Calu3 (cell line): ENCODE data around the gene BARX2. TPM values are rescaled to one million over a fixed set of nuclear protein-coding genes. Genes with fewer than 3 reads are reported as not detected.

Source experiments
- BruUV-seq: library from RNA; stranded (reverse); fragments of 400-500 nt; replicated peaks from 2 replicates; lab custom pipeline; 2021; lab: Mats Ljungman, UMichigan
- CTCF ChIA-PET: fragments of 300-600 bp; sonication (Branson Sonifier 250); formaldehyde crosslinking; loops from one replicate; lab custom pipeline; 2022; ENCODE audit warnings: antibody characterized with exemption; lab: Charles Lee
- DNase-seq: peaks from one replicate; pipeline ENCODE4 v3.0.0; 2022
- H3K27ac Mint-ChIP-seq: one replicate; pipeline ENCODE4 v1.8.0; 2022; ENCODE audit warnings: mixed read lengths; ENCODE audit not compliant: unreplicated experiment
- H3K27me3 Mint-ChIP-seq: one replicate; pipeline ENCODE4 v1.8.0; 2022; ENCODE audit warnings: mixed read lengths; ENCODE audit not compliant: unreplicated experiment
- H3K36me3 Mint-ChIP-seq: one replicate; pipeline ENCODE4 v1.8.0; 2022; ENCODE audit warnings: mild to moderate bottlenecking, moderate library complexity, mixed read lengths; ENCODE audit not compliant: insufficient read depth, unreplicated experiment
- H3K4me1 Mint-ChIP-seq: one replicate; pipeline ENCODE4 v1.8.0; 2022; ENCODE audit warnings: mild to moderate bottlenecking, low read depth, mixed read lengths; ENCODE audit not compliant: unreplicated experiment
- H3K4me3 Mint-ChIP-seq: one replicate; pipeline ENCODE4 v1.8.0; 2022; ENCODE audit warnings: mild to moderate bottlenecking, low read depth, moderate library complexity, mixed read lengths; ENCODE audit not compliant: unreplicated experiment
- H3K9me3 Mint-ChIP-seq: one replicate; pipeline ENCODE4 v1.8.0; 2022; ENCODE audit warnings: low read depth, mixed read lengths; ENCODE audit not compliant: unreplicated experiment
- intact Hi-C: fragments of 100-400 bp; cut with micrococcal nuclease; formaldehyde crosslinking; loops from one replicate; pipeline ENCODE4 v1.10.0; 2022; ENCODE audit not compliant: unreplicated experiment
- total RNA-seq: library from RNA; stranded (reverse); gene quantifications from 2 replicates; pipeline ENCODE4 v1.2.3, GENCODE V29; 2022
- TF ChIP-seq, protein P1 (sequence below): fragments of 200-600 bp; IDR thresholded peaks from one replicate; pipeline ENCODE4 v1.8.0; 2022; ENCODE audit warnings: antibody characterized with exemption; ENCODE audit not compliant: unreplicated experiment

BARX2 gene
- total RNA-seq, 1 experiment from 2014 or later: 41.6 TPM

DNA sequence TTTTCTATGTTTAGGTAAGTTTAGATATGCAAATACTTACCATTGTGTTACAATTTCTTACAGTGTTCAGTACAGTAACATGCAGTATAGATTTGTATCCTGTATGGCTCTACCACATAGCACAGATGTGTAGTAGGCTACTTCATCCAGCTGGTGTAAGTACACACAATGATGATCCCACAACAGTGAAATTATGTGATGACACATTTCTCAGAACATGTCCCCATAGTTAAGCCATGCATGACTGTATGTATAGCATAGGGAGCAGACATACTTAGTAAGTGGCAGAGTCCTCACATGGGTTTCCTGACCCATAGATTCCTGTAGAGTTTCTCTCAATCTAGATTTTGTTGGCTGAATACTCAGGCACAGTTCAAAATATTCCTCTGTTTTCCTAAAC is 26.8 kb upstream of the BARX2 start:
- no peaks in the 10 kb centered on the region for H3K9me3 Mint-ChIP-seq
- TF ChIP-seq, protein P1, sequence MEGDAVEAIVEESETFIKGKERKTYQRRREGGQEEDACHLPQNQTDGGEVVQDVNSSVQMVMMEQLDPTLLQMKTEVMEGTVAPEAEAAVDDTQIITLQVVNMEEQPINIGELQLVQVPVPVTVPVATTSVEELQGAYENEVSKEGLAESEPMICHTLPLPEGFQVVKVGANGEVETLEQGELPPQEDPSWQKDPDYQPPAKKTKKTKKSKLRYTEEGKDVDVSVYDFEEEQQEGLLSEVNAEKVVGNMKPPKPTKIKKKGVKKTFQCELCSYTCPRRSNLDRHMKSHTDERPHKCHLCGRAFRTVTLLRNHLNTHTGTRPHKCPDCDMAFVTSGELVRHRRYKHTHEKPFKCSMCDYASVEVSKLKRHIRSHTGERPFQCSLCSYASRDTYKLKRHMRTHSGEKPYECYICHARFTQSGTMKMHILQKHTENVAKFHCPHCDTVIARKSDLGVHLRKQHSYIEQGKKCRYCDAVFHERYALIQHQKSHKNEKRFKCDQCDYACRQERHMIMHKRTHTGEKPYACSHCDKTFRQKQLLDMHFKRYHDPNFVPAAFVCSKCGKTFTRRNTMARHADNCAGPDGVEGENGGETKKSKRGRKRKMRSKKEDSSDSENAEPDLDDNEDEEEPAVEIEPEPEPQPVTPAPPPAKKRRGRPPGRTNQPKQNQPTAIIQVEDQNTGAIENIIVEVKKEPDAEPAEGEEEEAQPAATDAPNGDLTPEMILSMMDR: no peak
- DNase-seq: no peak
- H3K36me3 Mint-ChIP-seq: no peaks in the 10 kb centered on the region
- CTCF ChIA-PET: no interaction called here
- no peak overlapping the region for H3K27ac Mint-ChIP-seq
- no TSS peak for BruUV-seq
- H3K4me3 Mint-ChIP-seq: no peak overlapping the region
- no peaks in the 10 kb centered on the region for H3K4me1 Mint-ChIP-seq
- H3K27me3 Mint-ChIP-seq: peaks cover 29% of the 10 kb centered on the region
- intact Hi-C loops: no loop called here

DNA sequence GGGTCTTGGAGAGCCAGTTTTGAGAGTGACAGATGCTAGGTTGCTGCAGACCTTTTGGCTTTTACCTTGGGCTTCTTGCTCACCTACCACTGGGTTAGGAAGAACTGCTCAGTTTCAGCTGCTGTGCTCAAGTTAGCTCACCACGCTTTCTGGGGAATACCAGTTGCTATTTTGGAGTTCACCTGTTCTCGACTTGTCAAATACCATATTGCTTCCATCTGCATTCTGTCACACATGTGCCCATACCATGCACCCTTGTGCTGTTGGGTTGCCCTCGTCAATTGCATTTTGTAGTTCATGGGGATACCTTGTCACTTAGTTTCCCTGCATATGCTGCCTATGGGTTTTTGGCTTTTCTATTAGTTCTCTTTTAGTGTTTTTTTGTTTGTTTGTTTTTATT is 23.0 kb upstream of the BARX2 start:
- no peaks in the 10 kb centered on the region for H3K9me3 Mint-ChIP-seq
- no TSS peak for BruUV-seq
- H3K27ac Mint-ChIP-seq: no peak overlapping the region
- H3K4me3 Mint-ChIP-seq: no peak overlapping the region
- H3K27me3 Mint-ChIP-seq: peaks cover 29% of the 10 kb centered on the region
- CTCF ChIA-PET: no interaction called here
- no peaks in the 10 kb centered on the region for H3K4me1 Mint-ChIP-seq
- TF ChIP-seq, protein P1: no peak
- no peak for DNase-seq
- H3K36me3 Mint-ChIP-seq: no peaks in the 10 kb centered on the region
- intact Hi-C loops: no loop called here

GRCh38 chr11:129354691-129355090 is 21.0 kb upstream of the BARX2 start:
- intact Hi-C loops: no loop called here
- H3K4me1 Mint-ChIP-seq: no peaks in the 10 kb centered on the region
- peaks cover 27% of the 10 kb centered on the region for H3K27me3 Mint-ChIP-seq
- TF ChIP-seq, protein P1: no peak
- H3K9me3 Mint-ChIP-seq: peaks cover 2% of the 10 kb centered on the region
- no TSS peak for BruUV-seq
- no peak overlapping the region for H3K4me3 Mint-ChIP-seq
- H3K27ac Mint-ChIP-seq: no peak overlapping the region
- CTCF ChIA-PET: no interaction called here
- no peaks in the 10 kb centered on the region for H3K36me3 Mint-ChIP-seq
- no peak for DNase-seq

DNA sequence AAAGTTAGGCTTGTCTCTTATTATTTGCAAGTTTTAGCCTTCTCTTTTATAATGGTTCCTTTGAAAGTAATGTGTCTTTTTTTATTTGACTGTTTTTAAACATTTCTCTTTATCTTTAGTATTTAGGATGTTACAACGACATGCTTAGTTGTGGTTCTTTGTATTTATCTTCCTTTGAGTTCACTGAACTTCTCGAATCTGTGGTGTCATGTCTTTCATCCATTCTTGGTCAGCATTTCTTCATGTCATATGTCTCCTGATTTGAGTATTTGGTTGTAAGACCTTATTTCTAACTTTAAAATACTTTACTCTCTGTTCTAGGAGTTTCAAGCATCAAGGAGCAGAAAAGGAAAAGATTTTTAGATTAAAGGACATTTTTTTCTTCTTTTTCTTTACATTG is 15.9 kb upstream of the BARX2 start:
- Mint-ChIP-seq H3K27ac (no peak overlapping the region), H3K4me1 (no peaks in the 10 kb centered on the region)

More for the DNA sequence above, 15.9 kb upstream of the BARX2 start:
- intact Hi-C loops: no loop called here
- TF ChIP-seq, protein P1: no peak
- DNase-seq: no peak
- no TSS peak for BruUV-seq
- no peaks in the 10 kb centered on the region for H3K27me3 Mint-ChIP-seq
- H3K4me3 Mint-ChIP-seq: no peak overlapping the region
- CTCF ChIA-PET: no interaction called here
- no peaks in the 10 kb centered on the region for H3K36me3 Mint-ChIP-seq
- H3K9me3 Mint-ChIP-seq: peaks cover 9% of the 10 kb centered on the region
